GM21381 (cell line): ENCODE results near the gene XRCC4.

Source experiments
- ATAC-seq: cut with Tn5 transposase; IDR thresholded peaks from one replicate; pipeline ENCODE4 v1.9.1; 2021; ENCODE audit warnings: mild to moderate bottlenecking, moderate library complexity; ENCODE audit not compliant: unreplicated experiment

XRCC4 gene

GRCh38 chr5:83069096-83069799 lies 8.1 kb upstream of the XRCC4 start:
- ATAC-seq: no peak

GRCh38 chr5:83071286-83072051 lies 5.9 kb upstream of the XRCC4 start:
- no peak for ATAC-seq

- no peak for ATAC-seq
Measured at GRCh38 chr5:83072966-83073365, 4.4 kb upstream of the XRCC4 start.

- ATAC-seq: peak; percentile 12
Measured at GRCh38 chr5:83077662-83078261, 415 bp downstream of the XRCC4 start.

- no peak for ATAC-seq
Measured at GRCh38 chr5:83082750-83083149, 5.4 kb downstream of the XRCC4 start.

GRCh38 chr5:83084336-83084735 lies 7.0 kb downstream of the XRCC4 start:
- ATAC-seq: no peak

- ATAC-seq: no peak
Measured at GRCh38 chr5:83085106-83085505, 7.8 kb downstream of the XRCC4 start.

GRCh38 chr5:83090169-83090568 lies 12.8 kb downstream of the XRCC4 start:
- no peak for ATAC-seq

GRCh38 chr5:83092619-83093018 lies 15.3 kb downstream of the XRCC4 start:
- ATAC-seq: no peak

- ATAC-seq: no peak
Measured at GRCh38 chr5:83093692-83094091, 16.3 kb downstream of the XRCC4 start.

- ATAC-seq: no peak
Measured at GRCh38 chr5:83095163-83095956, 18.0 kb downstream of the XRCC4 start.

GRCh38 chr5:83095957-83096539 lies 18.7 kb downstream of the XRCC4 start:
- no peak for ATAC-seq

- no peak for ATAC-seq
Measured at GRCh38 chr5:83096660-83097339, 19.5 kb downstream of the XRCC4 start.

GRCh38 chr5:83097689-83098231 lies 20.4 kb downstream of the XRCC4 start:
- no peak for ATAC-seq

- ATAC-seq: no peak
Measured at GRCh38 chr5:83099001-83099400, 21.7 kb downstream of the XRCC4 start.

- ATAC-seq: no peak
Measured at GRCh38 chr5:83099445-83099844, 22.1 kb downstream of the XRCC4 start.

GRCh38 chr5:83101514-83101913 lies 24.2 kb downstream of the XRCC4 start:
- no peak for ATAC-seq

GRCh38 chr5:83102364-83102980 lies 25.1 kb downstream of the XRCC4 start:
- no peak for ATAC-seq

GRCh38 chr5:83104021-83104420 lies 26.7 kb downstream of the XRCC4 start:
- ATAC-seq: no peak
